HCT116 (cell line): ENCODE results near the gene CYP4F12.

ENCODE experiments used
- CBX3 ChIP-seq: IDR thresholded peaks from 2 replicates; pipeline ENCODE4 v1.6.1; 2012; ENCODE audit warnings: low read depth
- CEBPB ChIP-seq: IDR thresholded peaks from 2 replicates; pipeline ENCODE4 v1.6.1; 2012; ENCODE audit warnings: low read depth
- CTCF ChIP-seq, 3 experiments: fragments of 200-600 bp in 1 of 3; sonication (generic) in 1 of 3; IDR thresholded peaks in 2 of 3; conservative IDR thresholded peaks in 1 of 3; 2 replicates each; pipeline ENCODE4 v1.5.1; 2012 to 2017; ENCODE audit warnings: low read depth in 2 of 3, low read length in 2 of 3, antibody characterized with exemption in 1 of 3, borderline replicate concordance in 1 of 3, control low read depth in 1 of 3, mild to moderate bottlenecking in 1 of 3, mixed read lengths in 1 of 3, mixed run types in 1 of 3, moderate library complexity in 1 of 3; ENCODE audit not compliant: insufficient read depth in 1 of 3
- EGR1 ChIP-seq: IDR thresholded peaks from 2 replicates; pipeline ENCODE4 v1.6.1; 2012; ENCODE audit warnings: low read depth
- EZH2 ChIP-seq: fragments of 200-600 bp; sonication (generic); IDR thresholded peaks from 2 replicates; pipeline ENCODE4 v1.6.1; 2017; ENCODE audit warnings: antibody characterized with exemption, mixed run types
- MAX ChIP-seq: IDR thresholded peaks from 2 replicates; pipeline ENCODE4 v1.6.1; 2012
- POLR2A ChIP-seq: IDR thresholded peaks from 2 replicates; pipeline ENCODE4 v1.7.0; 2011; ENCODE audit warnings: borderline replicate concordance; ENCODE audit not compliant: insufficient read depth, insufficient read length; ENCODE audit errors: extremely low read depth
- RAD21 ChIP-seq: IDR thresholded peaks from 2 replicates; pipeline ENCODE4 v1.6.1; 2012; ENCODE audit warnings: low read depth, mild to moderate bottlenecking
- SRF ChIP-seq: IDR thresholded peaks from 2 replicates; pipeline ENCODE4 v1.6.1; 2012; ENCODE audit warnings: low read depth
- YY1 ChIP-seq: IDR thresholded peaks from 2 replicates; pipeline ENCODE4 v1.6.1; 2011; ENCODE audit warnings: low read length, low read depth, moderate library complexity, mild to moderate bottlenecking; ENCODE audit not compliant: insufficient replicate concordance; ENCODE audit errors: extremely low read depth

- no peak for TF ChIP-seq CBX3
- no peak for TF ChIP-seq SRF
- TF ChIP-seq RAD21: no peak
- no peak for TF ChIP-seq CTCF (IDR thresholded peaks at IDR 0.05 in 2 of 3, conservative IDR thresholded peaks at IDR 0.05 in 1 of 3; ENCODE audit: borderline replicate concordance in 1 of 3, insufficient read depth in 1 of 3, low read depth in 2 of 3, low read length in 2 of 3)
- no peak for TF ChIP-seq YY1
- TF ChIP-seq POLR2A: no peak
- no peak for TF ChIP-seq MAX
- no peak for TF ChIP-seq EGR1
- no peak for TF ChIP-seq EZH2
- TF ChIP-seq CEBPB: no peak
Observed at GRCh38 chr19:15737722-15738121, 64.8 kb downstream of the CYP4F12 start, which contains the start of gene OR10H3.
